K562 (cell line): ENCODE results near the gene DYNLT4. TPM values are rescaled to one million over a fixed set of nuclear protein-coding genes. Genes with fewer than 3 reads are reported as not detected.

ENCODE experiments used
- CBFB ChIP-seq: sonication (generic); formaldehyde crosslinking; IDR thresholded peaks from 2 replicates; pipeline ENCODE4 v1.4.0; 2020; ENCODE audit warnings: mild to moderate bottlenecking, missing genetic modification reagents
- CBX5 ChIP-seq: IDR thresholded peaks from 2 replicates; pipeline ENCODE4 v1.6.1; 2014; ENCODE audit warnings: low read depth, borderline replicate concordance
- DIDO1 ChIP-seq: fragments of 450-650 bp; IDR thresholded peaks from 2 replicates; pipeline ENCODE4 v1.6.1; 2016; ENCODE audit warnings: low read depth, missing biosample characterization, missing genetic modification characterization
- ID3 ChIP-seq, 2 experiments: fragments of 250-450 bp in 1 of 2; fragments of 450-650 bp in 1 of 2; sonication (Bioruptor Pico) in 1 of 2; IDR thresholded peaks; 2 replicates each; pipeline versions ENCODE4 v1.6.1 to v1.8.0; 2016 to 2021; ENCODE audit warnings: mild to moderate bottlenecking in 2 of 2, moderate library complexity in 2 of 2, missing compliant biosample characterization in 1 of 2, missing genetic modification characterization in 1 of 2
- KLF13 ChIP-seq: fragments of 450-650 bp; IDR thresholded peaks from 2 replicates; pipeline ENCODE4 v1.6.1; 2016; ENCODE audit warnings: missing genetic modification characterization, low read depth, mild to moderate bottlenecking, missing compliant biosample characterization, moderate library complexity, borderline replicate concordance
- MIER1 ChIP-seq: fragments of 450-650 bp; IDR thresholded peaks from 2 replicates; pipeline ENCODE4 v1.6.1; 2016; ENCODE audit warnings: antibody characterized with exemption, mild to moderate bottlenecking, low read depth
- NFXL1 ChIP-seq: fragments of 450-650 bp; formaldehyde crosslinking; IDR thresholded peaks from 2 replicates; pipeline ENCODE4 v1.4.0; 2021; ENCODE audit warnings: mild to moderate bottlenecking
- RBM15 ChIP-seq: fragments of 200-400 bp; formaldehyde crosslinking; IDR thresholded peaks from 2 replicates; pipeline ENCODE4 v1.6.1; 2018; ENCODE audit warnings: mild to moderate bottlenecking, low read length, moderate library complexity; ENCODE audit not compliant: insufficient read depth
- RFX5 ChIP-seq: IDR thresholded peaks from 2 replicates; pipeline ENCODE4 v1.6.1; 2011; ENCODE audit warnings: low read depth, mild to moderate bottlenecking, improper control_type of control experiment, low read length
- SP1 ChIP-seq: sonication (generic); formaldehyde crosslinking; IDR thresholded peaks from 2 replicates; pipeline ENCODE4 v1.8.1; 2022; ENCODE audit warnings: mild to moderate bottlenecking, missing genetic modification reagents
- ZC3H4 ChIP-seq: sonication (generic); formaldehyde crosslinking; IDR thresholded peaks from 2 replicates; pipeline ENCODE4 v1.9.0; 2021; ENCODE audit warnings: missing genetic modification reagents, borderline replicate concordance
- ZEB2 ChIP-seq: fragments of 450-650 bp; IDR thresholded peaks from 2 replicates; pipeline ENCODE4 v1.6.1; 2016
- ZKSCAN1 ChIP-seq: fragments of 150-350 bp; IDR thresholded peaks from 2 replicates; pipeline ENCODE4 v1.6.1; 2016; ENCODE audit warnings: low read depth, low read length
- ZNF140 ChIP-seq: fragments of 250-450 bp; sonication (Bioruptor Pico); IDR thresholded peaks from 2 replicates; pipeline ENCODE4 v1.8.0; 2021; ENCODE audit warnings: moderate library complexity, mild to moderate bottlenecking, inconsistent platforms
- ZNF175 ChIP-seq: fragments of 200-800 bp; sonication (Bioruptor generic); IDR thresholded peaks from 2 replicates; pipeline ENCODE4 v1.6.1; 2016; ENCODE audit warnings: low read depth, mild to moderate bottlenecking, missing genetic modification characterization, missing compliant biosample characterization
- ZNF23 ChIP-seq: fragments of 250-450 bp; sonication (Bioruptor Pico); IDR thresholded peaks from 2 replicates; pipeline ENCODE4 v1.4.0; 2020; ENCODE audit warnings: mild to moderate bottlenecking
- ZNF408 ChIP-seq: fragments of 250-450 bp; sonication (Bioruptor Pico); IDR thresholded peaks from 2 replicates; pipeline ENCODE4 v1.4.0; 2020; ENCODE audit warnings: low read depth, mild to moderate bottlenecking, moderate library complexity
- ZNF785 ChIP-seq: fragments of 250-450 bp; sonication (Bioruptor Pico); IDR thresholded peaks from 2 replicates; pipeline ENCODE4 v1.4.0; 2020; ENCODE audit warnings: mild to moderate bottlenecking
- polyA plus RNA-seq, 8 experiments: library from polyadenylated mRNA; depleted of rRNA in 4 of 8; stranded (reverse) in 5 of 8; unstranded in 3 of 8; fragments of >200 nt; fragmentation: Nextera tagmentation in 2 of 8; fragmentation: Illumina TruSeq in 1 of 8; extraction: Ambion mirVana in 2 of 8; extraction: Trizol in 1 of 8; gene quantifications; 2 replicates each; pipeline versions ENCODE4 v1.2.1 to v1.2.3, GENCODE V29; 2011 to 2014; ENCODE audit warnings: inconsistent platforms in 1 of 8, missing spikeins in 1 of 8
- total RNA-seq, 7 experiments: library from RNA; depleted of rRNA in 6 of 7; stranded (reverse); fragments of >200 nt in 6 of 7; fragmentation: Illumina TruSeq in 2 of 7; extraction: Trizol in 2 of 7; gene quantifications; 2 replicates each; pipeline versions ENCODE4 v1.2.1 to v1.2.3, GENCODE V29; 2011 to 2021; ENCODE audit warnings: low replicate concordance in 1 of 7
- TF ChIP-seq, protein P1 (sequence below): fragments of 250-450 bp; sonication (Bioruptor Pico); IDR thresholded peaks from 2 replicates; pipeline ENCODE4 v1.8.0; 2021; ENCODE audit warnings: borderline replicate concordance, mild to moderate bottlenecking, moderate library complexity; ENCODE audit not compliant: poor library complexity, severe bottlenecking
- TF ChIP-seq, protein P2 (sequence below): fragments of 450-650 bp; formaldehyde crosslinking; conservative IDR thresholded peaks from 2 replicates; pipeline ENCODE4 v1.4.0; 2022; ENCODE audit warnings: mild to moderate bottlenecking, missing genetic modification characterization
- TF ChIP-seq, protein P3 (sequence below): fragments of 250-450 bp; sonication (Bioruptor Pico); IDR thresholded peaks from 2 replicates; pipeline ENCODE4 v1.4.0; 2020; ENCODE audit warnings: mild to moderate bottlenecking, moderate library complexity, borderline replicate concordance

Gene DYNLT4
- total and polyA plus RNA-seq, 9 of the 15 experiments (the other 6 are each of a cell fraction or from before 2014, with no cell fraction given): 0.29 to 0.73 TPM; not detected in 7

- TF ChIP-seq ZEB2 (no peak), SP1 (CRISPR knock-in tag) (no peak), ZNF23 (CRISPR knock-in tag) (peak; percentile 28; the same call in 1 of the 2 replicates), ZC3H4 (CRISPR knock-in tag) (0 out of 2 replicates have a peak, but pooled peaks have one; percentile 87), ZKSCAN1 (no peak), CBFB (no peak), DIDO1 (tag) (no peak), KLF13 (tag) (no peak), ZNF785 (no peak), ZNF408 (CRISPR knock-in tag) (no peak), MIER1 (no peak; the same call in 1 of the 2 replicates), ZNF140 (no peak), RFX5 (no peak), ZNF175 (0 out of 2 replicates have a peak, but pooled peaks have one; percentile 26), CBX5 (no peak; the same call in 1 of the 2 replicates), NFXL1 (peak; percentile 83; the same call in 1 of the 2 replicates), RBM15 (no peak), ID3 (CRISPR knock-in tag; IDR thresholded peaks at IDR 0.05) (no peak), ID3 (tag; IDR thresholded peaks at IDR 0.05) (peak; percentile 10)
- TF ChIP-seq, protein P1, sequence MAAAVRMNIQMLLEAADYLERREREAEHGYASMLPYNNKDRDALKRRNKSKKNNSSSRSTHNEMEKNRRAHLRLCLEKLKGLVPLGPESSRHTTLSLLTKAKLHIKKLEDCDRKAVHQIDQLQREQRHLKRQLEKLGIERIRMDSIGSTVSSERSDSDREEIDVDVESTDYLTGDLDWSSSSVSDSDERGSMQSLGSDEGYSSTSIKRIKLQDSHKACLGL (CRISPR knock-in tag): peak; percentile 2
- TF ChIP-seq, protein P2, sequence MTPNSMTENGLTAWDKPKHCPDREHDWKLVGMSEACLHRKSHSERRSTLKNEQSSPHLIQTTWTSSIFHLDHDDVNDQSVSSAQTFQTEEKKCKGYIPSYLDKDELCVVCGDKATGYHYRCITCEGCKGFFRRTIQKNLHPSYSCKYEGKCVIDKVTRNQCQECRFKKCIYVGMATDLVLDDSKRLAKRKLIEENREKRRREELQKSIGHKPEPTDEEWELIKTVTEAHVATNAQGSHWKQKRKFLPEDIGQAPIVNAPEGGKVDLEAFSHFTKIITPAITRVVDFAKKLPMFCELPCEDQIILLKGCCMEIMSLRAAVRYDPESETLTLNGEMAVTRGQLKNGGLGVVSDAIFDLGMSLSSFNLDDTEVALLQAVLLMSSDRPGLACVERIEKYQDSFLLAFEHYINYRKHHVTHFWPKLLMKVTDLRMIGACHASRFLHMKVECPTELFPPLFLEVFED (CRISPR knock-in tag): peak; percentile 37; the same call in 1 of the 2 replicates
- TF ChIP-seq, protein P3, sequence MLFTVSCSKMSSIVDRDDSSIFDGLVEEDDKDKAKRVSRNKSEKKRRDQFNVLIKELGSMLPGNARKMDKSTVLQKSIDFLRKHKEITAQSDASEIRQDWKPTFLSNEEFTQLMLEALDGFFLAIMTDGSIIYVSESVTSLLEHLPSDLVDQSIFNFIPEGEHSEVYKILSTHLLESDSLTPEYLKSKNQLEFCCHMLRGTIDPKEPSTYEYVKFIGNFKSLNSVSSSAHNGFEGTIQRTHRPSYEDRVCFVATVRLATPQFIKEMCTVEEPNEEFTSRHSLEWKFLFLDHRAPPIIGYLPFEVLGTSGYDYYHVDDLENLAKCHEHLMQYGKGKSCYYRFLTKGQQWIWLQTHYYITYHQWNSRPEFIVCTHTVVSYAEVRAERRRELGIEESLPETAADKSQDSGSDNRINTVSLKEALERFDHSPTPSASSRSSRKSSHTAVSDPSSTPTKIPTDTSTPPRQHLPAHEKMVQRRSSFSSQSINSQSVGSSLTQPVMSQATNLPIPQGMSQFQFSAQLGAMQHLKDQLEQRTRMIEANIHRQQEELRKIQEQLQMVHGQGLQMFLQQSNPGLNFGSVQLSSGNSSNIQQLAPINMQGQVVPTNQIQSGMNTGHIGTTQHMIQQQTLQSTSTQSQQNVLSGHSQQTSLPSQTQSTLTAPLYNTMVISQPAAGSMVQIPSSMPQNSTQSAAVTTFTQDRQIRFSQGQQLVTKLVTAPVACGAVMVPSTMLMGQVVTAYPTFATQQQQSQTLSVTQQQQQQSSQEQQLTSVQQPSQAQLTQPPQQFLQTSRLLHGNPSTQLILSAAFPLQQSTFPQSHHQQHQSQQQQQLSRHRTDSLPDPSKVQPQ: no peak; the same call in 1 of the 2 replicates
Measured at GRCh38 chr1:44808063-44808937, 1.1 kb upstream of the DYNLT4 start, which contains the start of gene BTBD19 (continued).
